DMS114 treated with DMSO at 0.1 percent for 48 hours (cell line): ENCODE data around the gene GALNT1.

Experiments
- DNase-seq: peaks from one replicate; lab custom pipeline; 2025; ENCODE audit not compliant: unreplicated experiment; lab: John Stamatoyannopoulos, UW

The GALNT1 gene

GRCh38 chr18:35711227-35711626 is 129.7 kb downstream of the GALNT1 start:
- no peak for DNase-seq

- no peak for DNase-seq
Measured at GRCh38 chr18:35713545-35713944, 132.0 kb downstream of the GALNT1 start.

- DNase-seq: no peak
Measured at GRCh38 chr18:35714539-35714938, 133.0 kb downstream of the GALNT1 start.

- DNase-seq: no peak
Measured at GRCh38 chr18:35715139-35715538, 133.6 kb downstream of the GALNT1 start.

GRCh38 chr18:35716169-35716831 is 134.8 kb downstream of the GALNT1 start:
- DNase-seq: no peak

GRCh38 chr18:35717182-35717581 is 135.6 kb downstream of the GALNT1 start:
- DNase-seq: no peak

GRCh38 chr18:35721431-35722081 is 140.0 kb downstream of the GALNT1 start:
- no peak for DNase-seq

- no peak for DNase-seq
Measured at GRCh38 chr18:35728676-35729075, 147.1 kb downstream of the GALNT1 start.

- DNase-seq: no peak
Measured at GRCh38 chr18:35729991-35730668, 148.6 kb downstream of the GALNT1 start.

- DNase-seq: no peak
Measured at GRCh38 chr18:35730691-35731370, 149.3 kb downstream of the GALNT1 start.

GRCh38 chr18:35731701-35732100 is 150.2 kb downstream of the GALNT1 start:
- DNase-seq: no peak

- DNase-seq: no peak
Measured at GRCh38 chr18:35732162-35732561, 150.6 kb downstream of the GALNT1 start.

GRCh38 chr18:35732636-35733035 is 151.1 kb downstream of the GALNT1 start:
- no peak for DNase-seq

- no peak for DNase-seq
Measured at GRCh38 chr18:35733408-35733807, 151.9 kb downstream of the GALNT1 start.

- DNase-seq: no peak
Measured at GRCh38 chr18:35736696-35737095, 155.2 kb downstream of the GALNT1 start.

GRCh38 chr18:35739778-35740177 is 158.2 kb downstream of the GALNT1 start:
- DNase-seq: no peak

GRCh38 chr18:35740656-35741055 is 159.1 kb downstream of the GALNT1 start:
- no peak for DNase-seq

- DNase-seq: no peak
Measured at GRCh38 chr18:35743916-35744315, 162.4 kb downstream of the GALNT1 start.

- no peak for DNase-seq
Measured at GRCh38 chr18:35745814-35746213, 164.3 kb downstream of the GALNT1 start.

GRCh38 chr18:35746826-35747339 is 165.3 kb downstream of the GALNT1 start:
- no peak for DNase-seq

GRCh38 chr18:35747894-35748472 is 166.4 kb downstream of the GALNT1 start:
- no peak for DNase-seq
